Measurements from ENCODE around the gene NACC2.

- TF ChIP-seq L3MBTL2 (IDR thresholded peaks at IDR 0.05) (no peak), NUFIP1 (IDR thresholded peaks at IDR 0.05; ENCODE audit: partially characterized antibody) (no peak), DNMT1 (IDR thresholded peaks at IDR 0.05) (no peak)
Measured at GRCh38 chr9:135956802-135957174, 138.3 kb downstream of the NACC2 start.

Measured in K562 (cell line).